BE2C (cell line): ENCODE measurements around the gene STMND1.

ENCODE experiments used
- DNase-seq: peaks from one replicate; pipeline ENCODE4 v3.0.0-alpha.2; 2020
- H3K27me3 ChIP-seq: fragments of 250-450 bp; sonication (Bioruptor Pico); 2 replicates; pipeline ENCODE4 v1.5.1; 2020; ENCODE audit warnings: mild to moderate bottlenecking
- H3K36me3 ChIP-seq: fragments of 250-450 bp; sonication (Bioruptor Pico); 2 replicates; pipeline ENCODE4 v1.5.1; 2020; ENCODE audit warnings: mild to moderate bottlenecking
- H3K4me1 ChIP-seq: fragments of 250-450 bp; sonication (Bioruptor Pico); 2 replicates; pipeline ENCODE4 v1.5.1; 2020
- H3K4me3 ChIP-seq: 2 replicates; pipeline ENCODE4 v1.5.1; 2011; ENCODE audit warnings: low read depth, low read length
- H3K9me3 ChIP-seq: fragments of 250-450 bp; sonication (Bioruptor Pico); 2 replicates; pipeline ENCODE4 v1.5.1; 2020
- CTCF ChIP-seq: IDR thresholded peaks from 2 replicates; pipeline ENCODE4 v1.5.1; 2012; ENCODE audit warnings: mild to moderate bottlenecking, low read depth, low read length

Gene STMND1

GRCh38 chr6:17125407-17125806 lies 23.6 kb downstream of the STMND1 start:
- no peak for DNase-seq
- TF ChIP-seq CTCF = no peak

GRCh38 chr6:17130786-17131185 lies 28.9 kb downstream of the STMND1 start:
- no peak for TF ChIP-seq CTCF
- H3K27me3 ChIP-seq = no peaks in the 10 kb centered on the region
- no peaks in the 10 kb centered on the region for H3K4me1 ChIP-seq
- no peaks in the 10 kb centered on the region for H3K9me3 ChIP-seq
- no peak for DNase-seq
- no peaks in the 10 kb centered on the region for H3K36me3 ChIP-seq
- H3K4me3 ChIP-seq = no peak overlapping the region

More at GRCh38 chr6:17125407-17125806, 23.6 kb downstream of the STMND1 start:
- Histone ChIP-seq H3K4me1 (no peaks in the 10 kb centered on the region), H3K9me3 (no peaks in the 10 kb centered on the region), H3K4me3 (no peak overlapping the region), H3K27me3 (no peaks in the 10 kb centered on the region), H3K36me3 (no peaks in the 10 kb centered on the region)

- H3K4me1 ChIP-seq = no peaks in the 10 kb centered on the region
- H3K4me3 ChIP-seq = no peak overlapping the region
- H3K9me3 ChIP-seq = no peaks in the 10 kb centered on the region
- TF ChIP-seq CTCF = no peak
- no peak for DNase-seq
- H3K27me3 ChIP-seq = no peaks in the 10 kb centered on the region
- H3K36me3 ChIP-seq = no peaks in the 10 kb centered on the region
Measured at GRCh38 chr6:17132967-17133366, 31.1 kb downstream of the STMND1 start.

GRCh38 chr6:17138033-17138432 lies 36.2 kb downstream of the STMND1 start:
- no peaks in the 10 kb centered on the region for H3K27me3 ChIP-seq
- no peaks in the 10 kb centered on the region for H3K9me3 ChIP-seq
- no peaks in the 10 kb centered on the region for H3K4me1 ChIP-seq
- no peaks in the 10 kb centered on the region for H3K36me3 ChIP-seq
- no peak for TF ChIP-seq CTCF
- no peak for DNase-seq
- H3K4me3 ChIP-seq = no peak overlapping the region

- no peak for DNase-seq
- TF ChIP-seq CTCF = no peak
- H3K36me3 ChIP-seq = no peaks in the 10 kb centered on the region
- no peaks in the 10 kb centered on the region for H3K9me3 ChIP-seq
- H3K27me3 ChIP-seq = no peaks in the 10 kb centered on the region
- no peak overlapping the region for H3K4me3 ChIP-seq
- no peaks in the 10 kb centered on the region for H3K4me1 ChIP-seq
Measured at GRCh38 chr6:17144016-17144415, 42.2 kb downstream of the STMND1 start.

- TF ChIP-seq CTCF = no peak
- Histone ChIP-seq H3K36me3 (no peaks in the 10 kb centered on the region), H3K4me1 (no peaks in the 10 kb centered on the region), H3K27me3 (no peaks in the 10 kb centered on the region), H3K9me3 (no peaks in the 10 kb centered on the region; the same call in 1 of the 2 replicates), H3K4me3 (no peak overlapping the region)
- no peak for DNase-seq
Measured at GRCh38 chr6:17149571-17149970, 47.7 kb downstream of the STMND1 start.
